Hepatocyte (in vitro differentiated cells): Measurements from ENCODE around the gene RAB3GAP1. TPM values are rescaled to one million over a fixed set of nuclear protein-coding genes. Genes with fewer than 3 reads are reported as not detected.

Experiments used
- DNase-seq: peaks from one replicate; pipeline ENCODE4 v3.0.0-alpha.2; 2016; ENCODE audit warnings: low spot score
- H2AFZ ChIP-seq: fragments of 200-600 bp; sonication (generic); 2 replicates; pipeline ENCODE4 v1.6.0; 2016; ENCODE audit warnings: antibody characterized with exemption, mild to moderate bottlenecking
- H3K27ac ChIP-seq: fragments of 200-600 bp; sonication (generic); 2 replicates; pipeline ENCODE4 v1.5.1; 2016; ENCODE audit warnings: mild to moderate bottlenecking
- H3K27me3 ChIP-seq: fragments of 200-600 bp; sonication (generic); 2 replicates; pipeline ENCODE4 v1.6.1; 2016
- H3K36me3 ChIP-seq: fragments of 200-600 bp; sonication (generic); replicated peaks from 2 replicates; pipeline ENCODE4 v1.5.1; 2016; ENCODE audit warnings: low read depth; ENCODE audit not compliant: insufficient read depth
- H3K4me1 ChIP-seq: fragments of 200-600 bp; sonication (generic); 2 replicates; pipeline ENCODE4 v1.5.1; 2016; ENCODE audit warnings: mild to moderate bottlenecking, moderate library complexity; ENCODE audit not compliant: insufficient read depth
- H3K4me2 ChIP-seq: fragments of 200-600 bp; sonication (generic); 2 replicates; pipeline ENCODE4 v1.6.0; 2016
- H3K4me3 ChIP-seq: fragments of 200-600 bp; sonication (generic); 2 replicates; pipeline ENCODE4 v1.5.1; 2016; ENCODE audit warnings: mild to moderate bottlenecking
- H3K79me2 ChIP-seq: fragments of 200-600 bp; sonication (generic); 2 replicates; pipeline ENCODE4 v1.6.0; 2017; ENCODE audit warnings: mild to moderate bottlenecking
- H3K9me2 ChIP-seq: fragments of 200-600 bp; sonication (generic); replicated peaks from 2 replicates; pipeline ENCODE4 v1.6.0; 2017; ENCODE audit warnings: mild to moderate bottlenecking; ENCODE audit not compliant: insufficient read depth
- H3K9me3 ChIP-seq: fragments of 200-600 bp; sonication (generic); 2 replicates; pipeline ENCODE4 v1.5.1; 2016; ENCODE audit warnings: low read depth, mild to moderate bottlenecking
- H4K20me1 ChIP-seq: fragments of 200-600 bp; sonication (generic); 2 replicates; pipeline ENCODE4 v1.6.0; 2016; ENCODE audit warnings: mild to moderate bottlenecking; ENCODE audit not compliant: insufficient read depth, poor library complexity, severe bottlenecking
- CTCF ChIP-seq: fragments of 200-600 bp; sonication (generic); IDR thresholded peaks from 2 replicates; pipeline ENCODE4 v1.5.1; 2016; ENCODE audit warnings: antibody characterized with exemption, mild to moderate bottlenecking; ENCODE audit not compliant: poor library complexity
- EZH2 ChIP-seq: fragments of 200-600 bp; sonication (generic); IDR thresholded peaks from 2 replicates; pipeline ENCODE4 v1.6.1; 2016; ENCODE audit warnings: antibody characterized with exemption, mild to moderate bottlenecking, borderline replicate concordance
- EZH2phosphoT487 ChIP-seq: fragments of 200-600 bp; sonication (generic); IDR thresholded peaks from one replicate; pipeline ENCODE4 v1.6.1; 2018; ENCODE audit warnings: antibody characterized with exemption, mild to moderate bottlenecking, low read depth, moderate library complexity; ENCODE audit not compliant: unreplicated experiment, severe bottlenecking
- WGBS: methylation state at CpG from one replicate; pipeline ENCODE4 v1.1.6; 2016; ENCODE audit warnings: low lambda C conversion rate; ENCODE audit errors: missing lambda C conversion rate; 5-methylcytosine and 5-hydroxymethylcytosine counted together
- polyA plus RNA-seq: library from polyadenylated mRNA; unstranded; fragments of >200 nt; fragmentation: Nextera tagmentation; extraction: Ambion mirVana; gene quantifications from 2 replicates; pipeline ENCODE4 v1.2.1, GENCODE V29; 2016
- total RNA-seq: library from RNA; depleted of rRNA; stranded (reverse); fragments of >200 nt; gene quantifications from 2 replicates; pipeline ENCODE4 v1.2.3, GENCODE V29; 2014

RAB3GAP1 gene
- total and polyA plus RNA-seq, 2 experiments from 2014 or later = 17.7 to 62.5 TPM

- H3K9me2 ChIP-seq = no peaks in the 10 kb centered on the region
- TF ChIP-seq EZH2phosphoT487 = no peak
- TF ChIP-seq CTCF = no peak
- TF ChIP-seq EZH2 = no peak
- H3K36me3 ChIP-seq = no peaks in the 10 kb centered on the region
- H3K27ac ChIP-seq = no peak overlapping the region
- H4K20me1 ChIP-seq = peaks cover 24% of the 10 kb centered on the region
- no peaks in the 10 kb centered on the region for H3K9me3 ChIP-seq
- no peak overlapping the region for H3K4me2 ChIP-seq
- no peak overlapping the region for H3K4me3 ChIP-seq
- H3K4me1 ChIP-seq = peaks cover 22% of the 10 kb centered on the region
- no peaks in the 10 kb centered on the region for H3K27me3 ChIP-seq
- no peak for DNase-seq
- no peak overlapping the region for H2AFZ ChIP-seq
- H3K79me2 ChIP-seq = peaks cover 86% of the 10 kb centered on the region
Observed at GRCh38 chr2:135056790-135057189, 4.7 kb downstream of the RAB3GAP1 start.

GRCh38 chr2:135059577-135059976, 7.5 kb downstream of the RAB3GAP1 start:
- no peak for DNase-seq
- Histone ChIP-seq H3K9me3 (no peaks in the 10 kb centered on the region), H3K9me2 (no peaks in the 10 kb centered on the region), H3K27ac (no peak overlapping the region), H3K27me3 (no peaks in the 10 kb centered on the region), H3K79me2 (peaks cover 92% of the 10 kb centered on the region), H4K20me1 (peaks cover 13% of the 10 kb centered on the region), H2AFZ (no peak overlapping the region), H3K36me3 (no peaks in the 10 kb centered on the region), H3K4me2 (no peak overlapping the region), H3K4me3 (no peak overlapping the region), H3K4me1 (peaks cover 8% of the 10 kb centered on the region)
- TF ChIP-seq CTCF (no peak), EZH2phosphoT487 (no peak), EZH2 (no peak)

GRCh38 chr2:135063210-135063609, 11.1 kb downstream of the RAB3GAP1 start:
- TF ChIP-seq CTCF (no peak), EZH2phosphoT487 (no peak), EZH2 (no peak)
- DNase-seq = no peak
- H3K36me3 ChIP-seq = no peaks in the 10 kb centered on the region
- H3K4me3 ChIP-seq = no peak overlapping the region
- no peaks in the 10 kb centered on the region for H3K9me2 ChIP-seq
- H3K79me2 ChIP-seq = peaks cover 90% of the 10 kb centered on the region
- H3K4me1 ChIP-seq = no peaks in the 10 kb centered on the region
- H3K4me2 ChIP-seq = no peak overlapping the region
- H3K27me3 ChIP-seq = no peaks in the 10 kb centered on the region
- no peak overlapping the region for H2AFZ ChIP-seq
- H3K27ac ChIP-seq = no peak overlapping the region
- H4K20me1 ChIP-seq = no peaks in the 10 kb centered on the region
- no peaks in the 10 kb centered on the region for H3K9me3 ChIP-seq
- 100% methylated on average over 1 of the region's 1 CpG for WGBS

- H3K79me2 ChIP-seq = peaks cover 89% of the 10 kb centered on the region
- no peak overlapping the region for H3K4me3 ChIP-seq
- H3K9me2 ChIP-seq = no peaks in the 10 kb centered on the region
- TF ChIP-seq EZH2 = no peak
- TF ChIP-seq EZH2phosphoT487 = no peak
- no peak for TF ChIP-seq CTCF
- H3K27ac ChIP-seq = no peak overlapping the region
- H3K9me3 ChIP-seq = no peaks in the 10 kb centered on the region
- no peak overlapping the region for H3K4me2 ChIP-seq
- H3K27me3 ChIP-seq = no peaks in the 10 kb centered on the region
- no peaks in the 10 kb centered on the region for H3K4me1 ChIP-seq
- H3K36me3 ChIP-seq = no peaks in the 10 kb centered on the region
- DNase-seq = no peak
- no peak overlapping the region for H2AFZ ChIP-seq
- H4K20me1 ChIP-seq = no peaks in the 10 kb centered on the region
- 98% methylated on average over 2 of the region's 2 CpGs for WGBS
Observed at GRCh38 chr2:135064149-135064548, 12.1 kb downstream of the RAB3GAP1 start.
